Endodermal cell (in vitro differentiated cells): ENCODE data around the gene TRIM67. TPM values are rescaled to one million over a fixed set of nuclear protein-coding genes. Genes with fewer than 3 reads are reported as not detected.

ENCODE experiments used
- DNase-seq: peaks from one replicate; pipeline ENCODE4 v3.0.0-alpha.2; 2017
- H3K27ac ChIP-seq: 2 replicates; pipeline ENCODE4 v1.5.1; 2013; ENCODE audit warnings: mild to moderate bottlenecking, low read depth, low read length, moderate library complexity
- H3K27me3 ChIP-seq: 2 replicates; pipeline ENCODE4 v1.6.1; 2013; ENCODE audit warnings: mild to moderate bottlenecking, low read length, moderate library complexity; ENCODE audit not compliant: insufficient read depth, control insufficient read depth, poor library complexity, severe bottlenecking
- H3K36me3 ChIP-seq: 2 replicates; pipeline ENCODE4 v1.7.0; 2013; ENCODE audit warnings: mild to moderate bottlenecking, low read length, moderate library complexity; ENCODE audit not compliant: control insufficient read depth, insufficient read depth
- H3K4me1 ChIP-seq: one replicate; pipeline ENCODE4 v1.7.0; 2013; ENCODE audit warnings: low read length; ENCODE audit not compliant: control insufficient read depth, insufficient read depth
- H3K4me3 ChIP-seq: 2 replicates; pipeline ENCODE4 v1.5.1; 2013; ENCODE audit warnings: mild to moderate bottlenecking, low read length, moderate library complexity
- H3K9ac ChIP-seq: 2 replicates; pipeline ENCODE4 v1.6.1; 2013; ENCODE audit warnings: mild to moderate bottlenecking, low read length, moderate library complexity; ENCODE audit not compliant: poor library complexity, severe bottlenecking; ENCODE audit errors: extremely low read depth
- H3K9me3 ChIP-seq: 2 replicates; pipeline ENCODE4 v1.6.1; 2013; ENCODE audit warnings: mild to moderate bottlenecking, low read length, moderate library complexity; ENCODE audit not compliant: control insufficient read depth
- H3K27ac Mint-ChIP-seq: 2 replicates; pipeline ENCODE4 v1.8.0; 2020; ENCODE audit warnings: mixed read lengths
- H3K27me3 Mint-ChIP-seq: 2 replicates; pipeline ENCODE4 v1.8.0; 2021; ENCODE audit warnings: mild to moderate bottlenecking, mixed read lengths; ENCODE audit not compliant: insufficient read depth
- H3K36me3 Mint-ChIP-seq: 2 replicates; pipeline ENCODE4 v1.8.0; 2020; ENCODE audit warnings: low read depth, mixed read lengths
- H3K4me1 Mint-ChIP-seq: 2 replicates; pipeline ENCODE4 v1.8.0; 2020; ENCODE audit warnings: mixed read lengths
- H3K4me3 Mint-ChIP-seq: 2 replicates; pipeline ENCODE4 v1.8.0; 2020; ENCODE audit warnings: mild to moderate bottlenecking, moderate library complexity, mixed read lengths
- H3K9me3 Mint-ChIP-seq: 2 replicates; pipeline ENCODE4 v1.8.0; 2020; ENCODE audit warnings: mild to moderate bottlenecking, mixed read lengths
- WGBS, 2 experiments: methylation state at CpG; one replicate each; pipeline versions ENCODE4 v1.1.5 to v1.1.7; 2013; ENCODE audit warnings: missing lambda C conversion rate in 2 of 2, mixed read lengths in 1 of 2; ENCODE audit not compliant: insufficient coverage in 1 of 2, insufficient read length in 1 of 2; 5-methylcytosine and 5-hydroxymethylcytosine counted together
- total RNA-seq, 2 donors: library from RNA; stranded (reverse); fragmentation: NEBNext Ultra II Directional in 1 of 2; extraction: Animal tissue kit (Norgen Biotek cat#: 25700) in 1 of 2; gene quantifications; 2 replicates in 1 of 2; 3 replicates in 1 of 2; pipeline ENCODE4 v1.2.1, GENCODE V29; 2021
- TF ChIP-seq, protein P1 (sequence below): fragments of 200-600 bp; sonication (generic); conservative IDR thresholded peaks from 2 replicates; pipeline ENCODE4 v1.5.0; 2021; ENCODE audit warnings: antibody characterized with exemption, mild to moderate bottlenecking

Gene TRIM67
- total RNA-seq, 2 donors from 2014 or later, result 0.04 TPM

DNA sequence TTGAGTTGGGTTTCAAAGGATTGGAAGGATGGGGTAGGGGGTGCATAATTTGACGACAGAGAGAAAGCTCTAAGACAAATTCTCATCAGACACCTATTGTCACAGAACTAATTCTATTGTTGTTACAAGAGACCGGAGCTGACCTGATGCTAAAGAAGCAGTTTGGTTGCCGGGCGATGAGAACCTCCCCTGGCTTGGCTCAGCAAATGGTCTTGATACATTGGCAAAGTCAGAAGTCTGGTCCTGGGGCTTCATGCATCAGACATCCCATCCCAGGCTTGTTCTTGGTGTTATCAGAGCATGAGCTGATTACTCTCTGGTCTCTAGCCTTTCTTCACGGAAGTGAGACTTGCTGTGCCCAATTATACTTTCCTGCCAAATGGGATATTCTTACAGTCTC, 15.4 kb downstream of the TRIM67 start:
- H3K27me3 Mint-ChIP-seq, result peaks cover 72% of the 10 kb centered on the region
- no peaks in the 10 kb centered on the region for H3K36me3 ChIP-seq
- H3K9me3 Mint-ChIP-seq, result peaks cover 7% of the 10 kb centered on the region
- 65 to 67% methylated on average over 4 to 5 of the region's 5 CpGs for WGBS, 2 experiments
- no peak for DNase-seq
- H3K4me3 Mint-ChIP-seq, result no peak overlapping the region
- no peaks in the 10 kb centered on the region for H3K4me1 ChIP-seq
- H3K27me3 ChIP-seq, result no peaks in the 10 kb centered on the region
- no peak overlapping the region for H3K27ac ChIP-seq
- no peaks in the 10 kb centered on the region for H3K36me3 Mint-ChIP-seq
- TF ChIP-seq, protein P1, sequence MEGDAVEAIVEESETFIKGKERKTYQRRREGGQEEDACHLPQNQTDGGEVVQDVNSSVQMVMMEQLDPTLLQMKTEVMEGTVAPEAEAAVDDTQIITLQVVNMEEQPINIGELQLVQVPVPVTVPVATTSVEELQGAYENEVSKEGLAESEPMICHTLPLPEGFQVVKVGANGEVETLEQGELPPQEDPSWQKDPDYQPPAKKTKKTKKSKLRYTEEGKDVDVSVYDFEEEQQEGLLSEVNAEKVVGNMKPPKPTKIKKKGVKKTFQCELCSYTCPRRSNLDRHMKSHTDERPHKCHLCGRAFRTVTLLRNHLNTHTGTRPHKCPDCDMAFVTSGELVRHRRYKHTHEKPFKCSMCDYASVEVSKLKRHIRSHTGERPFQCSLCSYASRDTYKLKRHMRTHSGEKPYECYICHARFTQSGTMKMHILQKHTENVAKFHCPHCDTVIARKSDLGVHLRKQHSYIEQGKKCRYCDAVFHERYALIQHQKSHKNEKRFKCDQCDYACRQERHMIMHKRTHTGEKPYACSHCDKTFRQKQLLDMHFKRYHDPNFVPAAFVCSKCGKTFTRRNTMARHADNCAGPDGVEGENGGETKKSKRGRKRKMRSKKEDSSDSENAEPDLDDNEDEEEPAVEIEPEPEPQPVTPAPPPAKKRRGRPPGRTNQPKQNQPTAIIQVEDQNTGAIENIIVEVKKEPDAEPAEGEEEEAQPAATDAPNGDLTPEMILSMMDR, result no peak
- H3K9me3 ChIP-seq, result peaks cover 14% of the 10 kb centered on the region
- H3K27ac Mint-ChIP-seq, result no peak overlapping the region
- H3K9ac ChIP-seq, result no peak overlapping the region
- peaks cover 4% of the 10 kb centered on the region for H3K4me1 Mint-ChIP-seq
- H3K4me3 ChIP-seq, result no peak overlapping the region

- peaks cover 71% of the 10 kb centered on the region for H3K27me3 Mint-ChIP-seq
- Histone ChIP-seq H3K27ac (no peak overlapping the region), H3K4me1 (no peaks in the 10 kb centered on the region), H3K27me3 (no peaks in the 10 kb centered on the region), H3K9me3 (peaks cover 14% of the 10 kb centered on the region), H3K9ac (no peak overlapping the region), H3K36me3 (no peaks in the 10 kb centered on the region), H3K4me3 (no peak overlapping the region)
- 96 to 100% methylated on average over 1 of the region's 1 CpG for WGBS, 2 experiments
- no peak for DNase-seq
- H3K27ac Mint-ChIP-seq, result no peak overlapping the region
- H3K9me3 Mint-ChIP-seq, result peaks cover 7% of the 10 kb centered on the region
- TF ChIP-seq, protein P1, result no peak
- peaks cover 4% of the 10 kb centered on the region for H3K4me1 Mint-ChIP-seq
- H3K4me3 Mint-ChIP-seq, result no peak overlapping the region
- H3K36me3 Mint-ChIP-seq, result no peaks in the 10 kb centered on the region
Observed at GRCh38 chr1:231177936-231178335, 16.1 kb downstream of the TRIM67 start.

DNA sequence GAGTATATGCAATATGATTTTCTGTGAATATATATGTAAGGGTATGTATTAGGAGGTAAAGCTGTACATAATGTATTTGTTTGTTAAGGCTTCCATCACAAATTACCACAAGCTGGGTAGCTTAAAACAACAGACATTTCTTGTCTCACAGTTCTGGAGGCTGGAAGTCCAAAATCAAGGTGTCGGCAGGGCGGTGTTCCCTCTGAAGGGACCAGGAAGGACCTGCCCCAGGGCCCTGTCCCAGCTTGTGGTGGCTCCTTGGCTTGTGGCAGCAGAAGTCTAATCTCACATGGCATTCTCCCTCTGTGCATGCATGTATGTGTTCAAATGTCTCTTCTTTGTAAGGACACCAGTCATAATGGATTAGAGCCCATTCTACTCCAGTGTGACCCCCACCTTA, 17.1 kb downstream of the TRIM67 start:
- Mint-ChIP-seq H3K4me3 (no peak overlapping the region), H3K27ac (no peak overlapping the region), H3K36me3 (no peaks in the 10 kb centered on the region), H3K4me1 (peaks cover 7% of the 10 kb centered on the region), H3K9me3 (peaks cover 7% of the 10 kb centered on the region), H3K27me3 (peaks cover 65% of the 10 kb centered on the region)
- TF ChIP-seq, protein P1, result no peak
- Histone ChIP-seq H3K27me3 (no peaks in the 10 kb centered on the region), H3K4me1 (peaks cover 4% of the 10 kb centered on the region), H3K4me3 (no peak overlapping the region), H3K9me3 (peaks cover 14% of the 10 kb centered on the region), H3K9ac (no peak overlapping the region), H3K27ac (no peak overlapping the region), H3K36me3 (no peaks in the 10 kb centered on the region)
- no peak for DNase-seq
- 95% methylated on average over 2 of the region's 2 CpGs; no CpG with 5 or more reads in 1 of the 2 experiments for WGBS, 2 experiments
